Measurements from ENCODE around the gene GAA.

- TF ChIP-seq POLR2A (IDR thresholded peaks at IDR 0.05; ENCODE audit: borderline replicate concordance, extremely low read depth, insufficient read depth, insufficient read length) (no peak), CTCF (IDR thresholded peaks at IDR 0.05 in 2 of 3, conservative IDR thresholded peaks at IDR 0.05 in 1 of 3; ENCODE audit: borderline replicate concordance in 1 of 3, insufficient read depth in 1 of 3, low read depth in 2 of 3, low read length in 2 of 3) (no peak), EZH2 (IDR thresholded peaks at IDR 0.05) (no peak), POLR2AphosphoS5 (IDR thresholded peaks at IDR 0.05; ENCODE audit: low read depth, low read length) (no peak), TCF7L2 (IDR thresholded peaks at IDR 0.05; ENCODE audit: borderline replicate concordance, extremely low read depth, insufficient read depth, insufficient read length) (no peak), EZH2phosphoT487 (IDR thresholded peaks at IDR 0.05; ENCODE audit: borderline replicate concordance) (no peak)
These were observed 5.4 kb upstream of the GAA start for GRCh38 chr17:80095844-80096475.

Data from HCT116 (cell line).